ENCODE results near the gene TSEN15. TPM values are rescaled to one million over a fixed set of nuclear protein-coding genes. Genes with fewer than 3 reads are reported as not detected.

Gene TSEN15
- total RNA-seq, 2 donors from 2014 or later: 13.3 to 18.5 TPM

GRCh38 chr1:184031409-184032107 lies 20.0 kb upstream of the TSEN15 start:
- no peak overlapping the region for H3K9ac ChIP-seq (ENCODE audit: low read depth in 2 of 2, low read length in 2 of 2)
- intact Hi-C loops (cut with DNase I): no loop called here
- no peaks in the 10 kb centered on the region for H3K36me3 ChIP-seq
- H3K27ac ChIP-seq: no peak overlapping the region
- peaks cover 11% of the 10 kb centered on the region for H3K27me3 ChIP-seq
- H3K4me1 ChIP-seq: no peaks in the 10 kb centered on the region
- no peaks in the 10 kb centered on the region for H3K9me3 ChIP-seq
- no peak overlapping the region for H3K4me3 ChIP-seq
- DNase-seq: no peak
- no peak for TF ChIP-seq CTCF (IDR thresholded peaks at IDR 0.05)

- Histone ChIP-seq H3K9me3 (no peaks in the 10 kb centered on the region), H3K27ac (no peak overlapping the region), H3K36me3 (no peaks in the 10 kb centered on the region), H3K4me3 (no peak overlapping the region), H3K27me3 (peaks cover 19% of the 10 kb centered on the region), H3K4me1 (no peaks in the 10 kb centered on the region), H3K9ac (ENCODE audit: low read depth in 2 of 2, low read length in 2 of 2) (no peak overlapping the region)
- no peak for DNase-seq
- intact Hi-C loops (cut with DNase I): no loop called here
- TF ChIP-seq CTCF (IDR thresholded peaks at IDR 0.05): no peak
Measured at GRCh38 chr1:184032306-184032929, 19.1 kb upstream of the TSEN15 start.

GRCh38 chr1:184032930-184033418 lies 18.6 kb upstream of the TSEN15 start:
- Histone ChIP-seq H3K27me3 (peaks cover 21% of the 10 kb centered on the region), H3K36me3 (no peaks in the 10 kb centered on the region), H3K4me3 (no peak overlapping the region), H3K4me1 (no peaks in the 10 kb centered on the region), H3K27ac (no peak overlapping the region), H3K9ac (ENCODE audit: low read depth in 2 of 2, low read length in 2 of 2) (no peak overlapping the region), H3K9me3 (no peaks in the 10 kb centered on the region)
- no peak for TF ChIP-seq CTCF (IDR thresholded peaks at IDR 0.05)
- DNase-seq: no peak
- intact Hi-C loops (cut with DNase I): no loop called here

- no peak for TF ChIP-seq CTCF (IDR thresholded peaks at IDR 0.05)
- no peak overlapping the region for H3K27ac ChIP-seq
- H3K4me3 ChIP-seq: no peak overlapping the region
- intact Hi-C loops (cut with DNase I): no loop called here
- peaks cover 27% of the 10 kb centered on the region for H3K27me3 ChIP-seq
- no peak overlapping the region for H3K9ac ChIP-seq (ENCODE audit: low read depth in 2 of 2, low read length in 2 of 2)
- H3K36me3 ChIP-seq: no peaks in the 10 kb centered on the region
- no peaks in the 10 kb centered on the region for H3K9me3 ChIP-seq
- DNase-seq: no peak
- H3K4me1 ChIP-seq: no peaks in the 10 kb centered on the region
Measured at GRCh38 chr1:184033711-184034167, 17.8 kb upstream of the TSEN15 start.

GRCh38 chr1:184034761-184035379 lies 16.7 kb upstream of the TSEN15 start:
- no peak overlapping the region for H3K9ac ChIP-seq (ENCODE audit: low read depth in 2 of 2, low read length in 2 of 2)
- no peaks in the 10 kb centered on the region for H3K36me3 ChIP-seq
- DNase-seq: no peak
- intact Hi-C loops (cut with DNase I): no loop called here
- no peak overlapping the region for H3K27ac ChIP-seq
- peaks cover 27% of the 10 kb centered on the region for H3K27me3 ChIP-seq
- no peak for TF ChIP-seq CTCF (IDR thresholded peaks at IDR 0.05)
- H3K4me3 ChIP-seq: no peak overlapping the region
- no peaks in the 10 kb centered on the region for H3K4me1 ChIP-seq
- no peaks in the 10 kb centered on the region for H3K9me3 ChIP-seq
